ENCODE data around the gene NHLH1.
"Not testable (repeated sequence)": the region's sequence is repeated elsewhere in the genome, so short reads cannot be mapped to it uniquely, and the experiment has no call there.

DNA sequence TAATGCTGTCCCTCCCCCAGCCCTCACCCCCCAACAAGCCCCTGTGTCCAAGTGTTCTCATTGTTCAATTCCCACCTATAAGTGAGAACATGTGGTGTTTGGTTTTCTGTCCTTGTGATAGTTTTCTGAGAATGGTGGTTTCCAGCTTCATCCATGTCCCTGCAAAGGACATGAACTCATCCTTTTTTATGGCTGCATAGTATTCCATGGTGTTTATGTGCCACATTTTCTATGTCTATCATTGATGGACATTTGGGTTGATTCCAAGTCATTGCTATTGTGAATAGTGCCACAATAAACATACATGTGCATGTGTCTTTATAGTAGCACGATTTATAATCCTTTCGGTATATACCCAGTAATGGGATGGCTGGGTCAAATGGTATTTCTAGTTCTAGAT lies 17.9 kb downstream of the NHLH1 start:
- TF ChIP-seq, protein P1, sequence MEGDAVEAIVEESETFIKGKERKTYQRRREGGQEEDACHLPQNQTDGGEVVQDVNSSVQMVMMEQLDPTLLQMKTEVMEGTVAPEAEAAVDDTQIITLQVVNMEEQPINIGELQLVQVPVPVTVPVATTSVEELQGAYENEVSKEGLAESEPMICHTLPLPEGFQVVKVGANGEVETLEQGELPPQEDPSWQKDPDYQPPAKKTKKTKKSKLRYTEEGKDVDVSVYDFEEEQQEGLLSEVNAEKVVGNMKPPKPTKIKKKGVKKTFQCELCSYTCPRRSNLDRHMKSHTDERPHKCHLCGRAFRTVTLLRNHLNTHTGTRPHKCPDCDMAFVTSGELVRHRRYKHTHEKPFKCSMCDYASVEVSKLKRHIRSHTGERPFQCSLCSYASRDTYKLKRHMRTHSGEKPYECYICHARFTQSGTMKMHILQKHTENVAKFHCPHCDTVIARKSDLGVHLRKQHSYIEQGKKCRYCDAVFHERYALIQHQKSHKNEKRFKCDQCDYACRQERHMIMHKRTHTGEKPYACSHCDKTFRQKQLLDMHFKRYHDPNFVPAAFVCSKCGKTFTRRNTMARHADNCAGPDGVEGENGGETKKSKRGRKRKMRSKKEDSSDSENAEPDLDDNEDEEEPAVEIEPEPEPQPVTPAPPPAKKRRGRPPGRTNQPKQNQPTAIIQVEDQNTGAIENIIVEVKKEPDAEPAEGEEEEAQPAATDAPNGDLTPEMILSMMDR (IDR thresholded peaks at IDR 0.05) = not testable (repeated sequence)
- TF ChIP-seq FOXJ3 (CRISPR knock-in tag; IDR thresholded peaks at IDR 0.05; ENCODE audit: borderline replicate concordance); SP1 (CRISPR knock-in tag; conservative IDR thresholded peaks at IDR 0.05); TP53 (CRISPR knock-in tag; IDR thresholded peaks at IDR 0.05); TEAD4 (CRISPR knock-in tag; IDR thresholded peaks at IDR 0.05); ZNF138 (CRISPR knock-in tag; conservative IDR thresholded peaks at IDR 0.05); JUN (CRISPR knock-in tag; IDR thresholded peaks at IDR 0.05); MYBL2 (CRISPR knock-in tag; IDR thresholded peaks at IDR 0.05): not testable (repeated sequence)
- TF ChIP-seq, protein P2, sequence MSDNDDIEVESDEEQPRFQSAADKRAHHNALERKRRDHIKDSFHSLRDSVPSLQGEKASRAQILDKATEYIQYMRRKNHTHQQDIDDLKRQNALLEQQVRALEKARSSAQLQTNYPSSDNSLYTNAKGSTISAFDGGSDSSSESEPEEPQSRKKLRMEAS (CRISPR knock-in tag; IDR thresholded peaks at IDR 0.05) = not testable (repeated sequence)
- TF ChIP-seq, protein P3, sequence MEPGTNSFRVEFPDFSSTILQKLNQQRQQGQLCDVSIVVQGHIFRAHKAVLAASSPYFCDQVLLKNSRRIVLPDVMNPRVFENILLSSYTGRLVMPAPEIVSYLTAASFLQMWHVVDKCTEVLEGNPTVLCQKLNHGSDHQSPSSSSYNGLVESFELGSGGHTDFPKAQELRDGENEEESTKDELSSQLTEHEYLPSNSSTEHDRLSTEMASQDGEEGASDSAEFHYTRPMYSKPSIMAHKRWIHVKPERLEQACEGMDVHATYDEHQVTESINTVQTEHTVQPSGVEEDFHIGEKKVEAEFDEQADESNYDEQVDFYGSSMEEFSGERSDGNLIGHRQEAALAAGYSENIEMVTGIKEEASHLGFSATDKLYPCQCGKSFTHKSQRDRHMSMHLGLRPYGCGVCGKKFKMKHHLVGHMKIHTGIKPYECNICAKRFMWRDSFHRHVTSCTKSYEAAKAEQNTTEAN (CRISPR knock-in tag; IDR thresholded peaks at IDR 0.05) = not testable (repeated sequence)
- TF ChIP-seq, protein P4, sequence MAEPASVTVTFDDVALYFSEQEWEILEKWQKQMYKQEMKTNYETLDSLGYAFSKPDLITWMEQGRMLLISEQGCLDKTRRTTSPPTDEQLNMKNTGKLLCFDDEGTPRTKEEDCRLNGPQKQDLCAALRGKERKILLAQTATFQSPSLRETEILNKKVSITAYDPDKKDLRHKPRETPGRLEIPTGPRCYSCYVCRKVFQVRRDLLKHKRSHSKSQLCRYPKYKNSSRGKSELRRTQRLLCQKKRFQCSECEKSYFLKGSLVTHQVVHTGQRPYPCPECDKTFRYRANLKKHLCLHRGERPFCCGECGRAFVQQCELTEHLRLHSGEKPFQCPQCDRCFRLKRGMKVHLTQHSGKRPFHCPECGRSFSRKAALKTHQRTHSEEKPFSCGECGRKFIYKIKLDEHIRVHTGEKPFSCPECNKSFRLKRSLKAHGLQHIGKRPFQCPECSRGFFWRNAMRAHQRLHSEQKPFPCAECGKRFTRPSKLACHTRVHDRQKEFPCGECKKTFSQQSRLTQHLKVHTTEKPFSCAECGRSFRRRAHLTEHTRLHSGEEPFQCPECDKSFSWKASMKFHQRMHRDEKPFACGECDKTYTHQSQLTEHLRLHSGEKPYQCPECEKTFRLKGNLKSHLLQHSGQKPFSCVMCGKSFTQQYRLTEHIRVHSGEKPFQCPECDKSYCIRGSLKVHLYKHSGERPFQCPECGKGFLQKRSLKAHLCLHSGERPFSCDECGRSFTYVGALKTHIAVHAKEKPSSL (CRISPR knock-in tag; conservative IDR thresholded peaks at IDR 0.05) = not testable (repeated sequence)
- TF ChIP-seq, protein P5, sequence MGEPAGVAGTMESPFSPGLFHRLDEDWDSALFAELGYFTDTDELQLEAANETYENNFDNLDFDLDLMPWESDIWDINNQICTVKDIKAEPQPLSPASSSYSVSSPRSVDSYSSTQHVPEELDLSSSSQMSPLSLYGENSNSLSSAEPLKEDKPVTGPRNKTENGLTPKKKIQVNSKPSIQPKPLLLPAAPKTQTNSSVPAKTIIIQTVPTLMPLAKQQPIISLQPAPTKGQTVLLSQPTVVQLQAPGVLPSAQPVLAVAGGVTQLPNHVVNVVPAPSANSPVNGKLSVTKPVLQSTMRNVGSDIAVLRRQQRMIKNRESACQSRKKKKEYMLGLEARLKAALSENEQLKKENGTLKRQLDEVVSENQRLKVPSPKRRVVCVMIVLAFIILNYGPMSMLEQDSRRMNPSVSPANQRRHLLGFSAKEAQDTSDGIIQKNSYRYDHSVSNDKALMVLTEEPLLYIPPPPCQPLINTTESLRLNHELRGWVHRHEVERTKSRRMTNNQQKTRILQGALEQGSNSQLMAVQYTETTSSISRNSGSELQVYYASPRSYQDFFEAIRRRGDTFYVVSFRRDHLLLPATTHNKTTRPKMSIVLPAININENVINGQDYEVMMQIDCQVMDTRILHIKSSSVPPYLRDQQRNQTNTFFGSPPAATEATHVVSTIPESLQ (CRISPR knock-in tag; IDR thresholded peaks at IDR 0.05) = not testable (repeated sequence)
- TF ChIP-seq, protein P6, sequence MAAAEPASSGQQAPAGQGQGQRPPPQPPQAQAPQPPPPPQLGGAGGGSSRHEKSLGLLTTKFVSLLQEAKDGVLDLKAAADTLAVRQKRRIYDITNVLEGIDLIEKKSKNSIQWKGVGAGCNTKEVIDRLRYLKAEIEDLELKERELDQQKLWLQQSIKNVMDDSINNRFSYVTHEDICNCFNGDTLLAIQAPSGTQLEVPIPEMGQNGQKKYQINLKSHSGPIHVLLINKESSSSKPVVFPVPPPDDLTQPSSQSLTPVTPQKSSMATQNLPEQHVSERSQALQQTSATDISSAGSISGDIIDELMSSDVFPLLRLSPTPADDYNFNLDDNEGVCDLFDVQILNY (CRISPR knock-in tag; IDR thresholded peaks at IDR 0.05) = not testable (repeated sequence)

Data from WTC11 (cell line).